ENCODE results near the gene COL4A3. TPM values are rescaled to one million over a fixed set of nuclear protein-coding genes. Genes with fewer than 3 reads are reported as not detected.

Gene COL4A3
- total and polyA plus RNA-seq, 2 donors: 0.94 to 2.5 TPM

DNA sequence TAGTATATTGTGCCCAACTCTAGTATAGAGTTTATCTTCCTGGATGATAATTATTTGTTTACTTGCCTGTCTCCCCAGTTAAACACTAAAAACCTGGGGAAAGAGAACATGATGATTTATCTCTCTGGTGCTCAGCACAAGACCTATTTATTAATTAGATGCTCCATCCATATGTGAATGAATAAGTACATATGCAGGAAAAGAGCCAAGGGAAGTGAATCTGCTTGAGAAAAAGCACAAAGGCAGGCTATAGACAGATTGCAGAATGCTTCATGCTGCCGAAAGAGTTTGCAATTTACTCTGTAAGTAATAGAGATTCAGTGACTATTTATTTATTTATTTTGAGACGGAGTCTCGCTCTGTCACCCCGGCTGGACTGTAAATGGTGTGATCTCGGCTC is 123.3 kb downstream of the COL4A3 start:
- Histone ChIP-seq H3K27ac (ENCODE audit: low read depth in 1 of 2, low read length in 1 of 2) (no peak overlapping the region), H3K27me3 (ENCODE audit: control insufficient read depth in 2 of 2, insufficient read depth in 1 of 2, low read length in 1 of 2) (no peaks in the 10 kb centered on the region), H3K4me3 (ENCODE audit: low read length in 2 of 2) (no peak overlapping the region), H3K4me1 (ENCODE audit: control insufficient read depth in 2 of 2, insufficient read depth in 2 of 2, low read length in 2 of 2) (no peaks in the 10 kb centered on the region), H3K36me3 (ENCODE audit: control insufficient read depth in 2 of 2, insufficient read depth in 2 of 2, low read length in 1 of 2) (no peaks in the 10 kb centered on the region), H3K9me3 (ENCODE audit: control insufficient read depth in 2 of 2, insufficient read depth in 1 of 2, low read length in 1 of 2) (no peaks in the 10 kb centered on the region)
- DNase-seq (ENCODE audit: low read depth in 6 of 9, low spot score in 9 of 9): no peak
- WGBS: 98% methylated on average over 5 of the region's 5 CpGs

DNA sequence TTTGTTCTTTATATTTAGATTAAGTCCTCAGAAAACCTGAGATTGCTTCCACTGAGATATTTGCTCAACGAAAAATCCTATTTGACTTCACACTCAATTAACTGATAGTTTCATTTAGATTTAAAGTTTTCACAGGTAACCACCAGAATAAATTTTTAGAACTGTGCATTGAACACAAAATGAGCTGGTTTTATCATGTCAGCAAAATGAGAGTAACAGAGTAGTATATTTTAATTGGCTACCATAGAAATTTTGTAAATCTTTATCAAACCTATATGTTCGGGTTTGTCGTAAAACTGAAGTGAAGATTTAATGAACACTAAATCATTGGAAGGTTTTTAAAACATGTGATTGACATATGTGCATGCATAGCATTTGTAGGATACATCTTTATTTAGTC is 127.9 kb downstream of the COL4A3 start:
- Histone ChIP-seq H3K27ac (ENCODE audit: low read depth in 1 of 2, low read length in 1 of 2) (no peak overlapping the region), H3K36me3 (ENCODE audit: control insufficient read depth in 2 of 2, insufficient read depth in 2 of 2, low read length in 1 of 2) (no peaks in the 10 kb centered on the region), H3K9me3 (ENCODE audit: control insufficient read depth in 2 of 2, insufficient read depth in 1 of 2, low read length in 1 of 2) (no peaks in the 10 kb centered on the region), H3K27me3 (ENCODE audit: control insufficient read depth in 2 of 2, insufficient read depth in 1 of 2, low read length in 1 of 2) (no peaks in the 10 kb centered on the region), H3K4me3 (ENCODE audit: low read length in 2 of 2) (no peak overlapping the region), H3K4me1 (ENCODE audit: control insufficient read depth in 2 of 2, insufficient read depth in 2 of 2, low read length in 2 of 2) (no peaks in the 10 kb centered on the region)
- WGBS: 94% methylated on average over 3 of the region's 3 CpGs
- DNase-seq (ENCODE audit: low read depth in 6 of 9, low spot score in 9 of 9): no peak

DNA sequence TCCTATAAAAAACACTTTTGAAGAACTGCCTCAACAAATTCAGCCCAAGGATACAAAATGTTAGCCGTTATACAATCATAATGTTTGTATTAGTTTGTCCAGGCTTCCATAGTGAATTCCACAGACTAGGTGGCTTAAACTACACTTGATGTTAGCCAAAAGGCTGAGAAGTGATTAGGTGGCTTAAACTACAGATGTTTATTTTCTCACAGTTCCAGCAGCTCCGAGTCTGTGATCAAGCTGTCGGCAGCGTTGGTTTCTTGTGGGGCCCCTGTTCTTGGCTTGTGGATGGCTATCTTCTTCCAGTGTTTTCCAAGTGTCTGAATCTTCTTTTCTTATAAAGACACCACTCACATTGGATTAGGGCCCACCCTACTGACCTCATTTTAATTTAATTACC is 129.1 kb downstream of the COL4A3 start:
- H3K27ac ChIP-seq (ENCODE audit: low read depth in 1 of 2, low read length in 1 of 2): no peak overlapping the region
- H3K9me3 ChIP-seq (ENCODE audit: control insufficient read depth in 2 of 2, insufficient read depth in 1 of 2, low read length in 1 of 2): peaks cover 0 to 3% of the 10 kb centered on the region in 2 donors
- no peaks in the 10 kb centered on the region for H3K27me3 ChIP-seq (ENCODE audit: control insufficient read depth in 2 of 2, insufficient read depth in 1 of 2, low read length in 1 of 2)
- DNase-seq (ENCODE audit: low read depth in 6 of 9, low spot score in 9 of 9): no peak
- H3K4me1 ChIP-seq (ENCODE audit: control insufficient read depth in 2 of 2, insufficient read depth in 2 of 2, low read length in 2 of 2): no peaks in the 10 kb centered on the region
- H3K4me3 ChIP-seq (ENCODE audit: low read length in 2 of 2): no peak overlapping the region
- WGBS: 96% methylated on average over 4 of the region's 4 CpGs
- H3K36me3 ChIP-seq (ENCODE audit: control insufficient read depth in 2 of 2, insufficient read depth in 2 of 2, low read length in 1 of 2): no peaks in the 10 kb centered on the region

- Histone ChIP-seq H3K9me3 (ENCODE audit: control insufficient read depth in 2 of 2, insufficient read depth in 1 of 2, low read length in 1 of 2) (peaks cover 0 to 3% of the 10 kb centered on the region in 2 donors), H3K27me3 (ENCODE audit: control insufficient read depth in 2 of 2, insufficient read depth in 1 of 2, low read length in 1 of 2) (no peaks in the 10 kb centered on the region), H3K27ac (ENCODE audit: low read depth in 1 of 2, low read length in 1 of 2) (no peak overlapping the region), H3K36me3 (ENCODE audit: control insufficient read depth in 2 of 2, insufficient read depth in 2 of 2, low read length in 1 of 2) (no peaks in the 10 kb centered on the region), H3K4me3 (ENCODE audit: low read length in 2 of 2) (no peak overlapping the region), H3K4me1 (ENCODE audit: control insufficient read depth in 2 of 2, insufficient read depth in 2 of 2, low read length in 2 of 2) (no peaks in the 10 kb centered on the region)
- no peak for DNase-seq (ENCODE audit: low read depth in 6 of 9, low spot score in 9 of 9)
- 96% methylated on average over 4 of the region's 4 CpGs for WGBS
Measured at GRCh38 chr2:227295806-227296205, 131.4 kb downstream of the COL4A3 start.

DNA sequence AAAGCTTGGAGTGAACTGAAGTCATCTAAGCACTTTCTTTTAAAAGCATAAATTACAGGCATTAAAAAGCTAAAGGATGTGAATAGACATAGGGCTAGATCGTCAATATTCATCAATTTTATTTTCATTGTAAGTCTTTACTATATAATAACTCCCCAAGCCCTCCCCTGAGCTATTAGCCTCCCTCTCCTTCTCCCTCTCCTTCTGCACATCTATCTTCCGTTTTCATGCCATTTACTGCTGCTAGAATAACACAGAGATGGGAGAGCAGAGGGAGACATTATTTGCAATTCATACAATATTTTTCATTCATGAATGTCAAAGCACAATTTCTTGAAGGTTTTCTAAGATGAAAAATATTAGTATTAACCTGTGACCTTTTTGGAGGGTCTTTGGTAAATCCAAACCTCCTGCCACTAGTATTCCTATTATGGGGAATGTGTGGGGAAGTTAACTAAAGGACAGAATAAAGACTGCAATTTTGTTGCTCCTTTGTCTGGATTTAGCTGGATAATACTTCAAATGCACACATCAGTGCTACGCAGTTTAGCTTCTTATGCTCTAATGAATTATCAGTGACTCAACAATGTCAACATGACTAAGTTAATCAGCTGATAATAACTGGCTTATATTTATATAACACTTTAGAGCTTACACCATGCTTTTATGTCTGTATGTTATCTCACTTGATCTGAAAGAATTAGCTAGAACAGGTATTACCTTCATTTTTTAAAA is 132.4 kb downstream of the COL4A3 start:
- H3K36me3 ChIP-seq (ENCODE audit: control insufficient read depth in 2 of 2, insufficient read depth in 2 of 2, low read length in 1 of 2): no peaks in the 10 kb centered on the region
- 97% methylated on average over 3 of the region's 3 CpGs for WGBS
- no peak overlapping the region for H3K4me3 ChIP-seq (ENCODE audit: low read length in 2 of 2)
- no peak for DNase-seq (ENCODE audit: low read depth in 6 of 9, low spot score in 9 of 9)
- H3K9me3 ChIP-seq (ENCODE audit: control insufficient read depth in 2 of 2, insufficient read depth in 1 of 2, low read length in 1 of 2): peaks cover 0 to 3% of the 10 kb centered on the region in 2 donors
- H3K27ac ChIP-seq (ENCODE audit: low read depth in 1 of 2, low read length in 1 of 2): no peak overlapping the region
- no peaks in the 10 kb centered on the region for H3K4me1 ChIP-seq (ENCODE audit: control insufficient read depth in 2 of 2, insufficient read depth in 2 of 2, low read length in 2 of 2)
- no peaks in the 10 kb centered on the region for H3K27me3 ChIP-seq (ENCODE audit: control insufficient read depth in 2 of 2, insufficient read depth in 1 of 2, low read length in 1 of 2)

- Histone ChIP-seq H3K9me3 (ENCODE audit: control insufficient read depth in 2 of 2, insufficient read depth in 1 of 2, low read length in 1 of 2) (peaks cover 0 to 3% of the 10 kb centered on the region in 2 donors), H3K36me3 (ENCODE audit: control insufficient read depth in 2 of 2, insufficient read depth in 2 of 2, low read length in 1 of 2) (no peaks in the 10 kb centered on the region), H3K27me3 (ENCODE audit: control insufficient read depth in 2 of 2, insufficient read depth in 1 of 2, low read length in 1 of 2) (no peaks in the 10 kb centered on the region), H3K4me3 (ENCODE audit: low read length in 2 of 2) (no peak overlapping the region), H3K27ac (ENCODE audit: low read depth in 1 of 2, low read length in 1 of 2) (no peak overlapping the region), H3K4me1 (ENCODE audit: control insufficient read depth in 2 of 2, insufficient read depth in 2 of 2, low read length in 2 of 2) (no peaks in the 10 kb centered on the region)
- 85% methylated on average over 1 of the region's 1 CpG for WGBS
- DNase-seq (ENCODE audit: low read depth in 6 of 9, low spot score in 9 of 9): no peak
Measured at GRCh38 chr2:227301523-227301922, 137.1 kb downstream of the COL4A3 start.

DNA sequence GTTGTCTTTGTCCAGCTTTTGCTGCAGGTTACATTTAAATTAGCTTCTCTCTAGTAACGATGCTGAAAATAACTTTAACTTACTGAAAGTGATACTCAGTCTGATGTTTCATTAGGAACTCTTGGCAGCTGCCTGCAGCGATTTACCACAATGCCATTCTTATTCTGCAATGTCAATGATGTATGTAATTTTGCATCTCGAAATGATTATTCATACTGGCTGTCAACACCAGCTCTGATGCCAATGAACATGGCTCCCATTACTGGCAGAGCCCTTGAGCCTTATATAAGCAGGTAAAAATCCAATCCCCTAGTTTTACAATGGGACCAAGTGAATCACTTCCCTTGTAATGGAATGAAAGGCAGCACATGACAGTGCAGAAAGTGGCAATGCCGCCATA is 144.4 kb downstream of the COL4A3 start:
- Histone ChIP-seq H3K4me1 (ENCODE audit: control insufficient read depth in 2 of 2, insufficient read depth in 2 of 2, low read length in 2 of 2) (no peaks in the 10 kb centered on the region), H3K27me3 (ENCODE audit: control insufficient read depth in 2 of 2, insufficient read depth in 1 of 2, low read length in 1 of 2) (no peaks in the 10 kb centered on the region), H3K4me3 (ENCODE audit: low read length in 2 of 2) (no peak overlapping the region), H3K9me3 (ENCODE audit: control insufficient read depth in 2 of 2, insufficient read depth in 1 of 2, low read length in 1 of 2) (no peaks in the 10 kb centered on the region), H3K36me3 (ENCODE audit: control insufficient read depth in 2 of 2, insufficient read depth in 2 of 2, low read length in 1 of 2) (no peaks in the 10 kb centered on the region), H3K27ac (ENCODE audit: low read depth in 1 of 2, low read length in 1 of 2) (no peak overlapping the region)
- 97% methylated on average over 4 of the region's 4 CpGs for WGBS
- no peak for DNase-seq (ENCODE audit: low read depth in 6 of 9, low spot score in 9 of 9)

DNA sequence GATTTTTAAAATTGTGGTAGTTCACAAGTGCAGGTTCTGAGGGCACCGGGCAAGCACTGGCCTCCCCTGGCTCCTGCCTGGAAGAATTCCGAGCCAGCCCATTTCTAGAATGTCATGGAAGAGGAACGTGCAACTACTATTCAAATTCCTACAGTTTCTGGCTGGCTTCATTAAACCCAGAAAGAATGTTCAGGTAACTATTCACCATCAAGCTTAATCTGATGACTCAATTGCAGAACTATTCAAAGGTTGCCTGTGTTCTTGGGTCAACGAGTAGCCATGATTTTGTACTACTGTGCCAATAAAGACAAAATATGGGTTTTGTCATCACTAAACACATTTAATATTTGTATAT is 146.3 kb downstream of the COL4A3 start:
- H3K4me3 ChIP-seq (ENCODE audit: low read length in 2 of 2): no peak overlapping the region
- H3K4me1 ChIP-seq (ENCODE audit: control insufficient read depth in 2 of 2, insufficient read depth in 2 of 2, low read length in 2 of 2): no peaks in the 10 kb centered on the region
- no peaks in the 10 kb centered on the region for H3K9me3 ChIP-seq (ENCODE audit: control insufficient read depth in 2 of 2, insufficient read depth in 1 of 2, low read length in 1 of 2)
- no peak for DNase-seq (ENCODE audit: low read depth in 6 of 9, low spot score in 9 of 9)
- 98% methylated on average over 4 of the region's 4 CpGs for WGBS
- no peaks in the 10 kb centered on the region for H3K27me3 ChIP-seq (ENCODE audit: control insufficient read depth in 2 of 2, insufficient read depth in 1 of 2, low read length in 1 of 2)
- no peaks in the 10 kb centered on the region for H3K36me3 ChIP-seq (ENCODE audit: control insufficient read depth in 2 of 2, insufficient read depth in 2 of 2, low read length in 1 of 2)
- no peak overlapping the region for H3K27ac ChIP-seq (ENCODE audit: low read depth in 1 of 2, low read length in 1 of 2)

DNA sequence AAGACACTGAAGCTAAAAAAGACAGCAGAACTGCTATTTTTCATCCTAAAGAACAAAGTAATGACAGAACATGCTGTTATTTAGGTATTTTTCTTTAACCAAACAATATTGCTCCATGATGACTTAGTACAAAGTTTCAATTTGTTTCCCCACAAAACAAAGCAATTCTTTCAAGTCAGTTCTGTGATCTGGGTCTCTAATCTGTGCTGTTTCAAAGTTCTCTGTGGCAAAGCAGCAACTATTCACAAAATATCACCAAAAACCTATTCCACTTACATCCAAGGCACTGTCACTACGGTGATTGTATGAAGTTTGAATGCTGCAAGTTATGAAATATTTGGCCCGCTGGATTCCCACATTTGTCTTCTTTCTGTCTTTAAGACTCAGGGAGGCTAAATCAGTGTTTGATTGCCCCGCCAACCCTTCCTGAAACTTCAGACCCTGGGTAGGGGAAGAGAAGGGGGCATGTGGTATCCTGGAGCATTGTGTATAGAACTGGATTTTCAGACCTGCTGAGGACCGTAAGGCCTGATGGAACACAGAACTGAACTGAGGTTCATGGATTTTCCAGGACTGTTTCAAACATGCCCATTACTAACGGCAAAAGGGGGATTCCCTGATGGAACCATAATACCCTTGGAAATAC is 147.6 kb downstream of the COL4A3 start:
- no peak for DNase-seq (ENCODE audit: low read depth in 6 of 9, low spot score in 9 of 9)
- no peaks in the 10 kb centered on the region for H3K4me1 ChIP-seq (ENCODE audit: control insufficient read depth in 2 of 2, insufficient read depth in 2 of 2, low read length in 2 of 2)
- H3K4me3 ChIP-seq (ENCODE audit: low read length in 2 of 2): no peak overlapping the region
- no peaks in the 10 kb centered on the region for H3K36me3 ChIP-seq (ENCODE audit: control insufficient read depth in 2 of 2, insufficient read depth in 2 of 2, low read length in 1 of 2)
- H3K27ac ChIP-seq (ENCODE audit: low read depth in 1 of 2, low read length in 1 of 2): no peak overlapping the region
- no peaks in the 10 kb centered on the region for H3K27me3 ChIP-seq (ENCODE audit: control insufficient read depth in 2 of 2, insufficient read depth in 1 of 2, low read length in 1 of 2)
- WGBS: 99% methylated on average over 5 of the region's 5 CpGs
- no peaks in the 10 kb centered on the region for H3K9me3 ChIP-seq (ENCODE audit: control insufficient read depth in 2 of 2, insufficient read depth in 1 of 2, low read length in 1 of 2)
